ENCODE measurements around the gene PLA2G2F. TPM values are rescaled to one million over a fixed set of nuclear protein-coding genes. Genes with fewer than 3 reads are reported as not detected.

Gene PLA2G2F
- total RNA-seq, 1 experiment from 2014 or later, result not detected

DNA sequence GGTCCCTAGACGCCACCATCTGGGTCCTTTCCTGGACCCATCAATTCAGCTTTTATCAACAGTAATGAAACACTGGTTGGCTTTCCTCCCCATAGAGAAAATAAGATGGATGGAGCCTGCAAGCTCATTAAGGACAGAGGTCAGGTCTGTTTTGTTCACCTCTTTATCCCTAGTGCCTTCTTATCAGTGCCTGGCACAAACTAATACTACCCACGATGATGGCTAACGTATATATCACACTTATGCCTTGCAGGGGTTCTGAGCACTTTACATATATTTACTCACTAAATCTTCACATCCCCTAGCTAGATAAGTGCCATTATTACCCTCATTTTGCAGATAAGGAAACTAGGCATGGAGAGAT, 41.7 kb downstream of the PLA2G2F start:
- Histone ChIP-seq H3K4me1 (ENCODE audit: insufficient read depth, low read length, poor library complexity, severe bottlenecking) (no peaks in the 10 kb centered on the region), H3K4me3 (ENCODE audit: low read depth, low read length, poor library complexity, severe bottlenecking) (no peak overlapping the region), H3K36me3 (ENCODE audit: insufficient read depth, low read length, poor library complexity, severe bottlenecking) (no peaks in the 10 kb centered on the region), H3K9me3 (ENCODE audit: low read depth, low read length, poor library complexity, severe bottlenecking) (no peaks in the 10 kb centered on the region), H3K27ac (ENCODE audit: low read depth, low read length, poor library complexity, severe bottlenecking) (no peak overlapping the region), H3K27me3 (replicated peaks; ENCODE audit: insufficient read depth, low read depth, low read length, poor library complexity) (peaks cover 42% of the 10 kb centered on the region)
- ChIA-PET CTCF (no interaction called here), POLR2A (ENCODE audit: low non-redundant PET) (no interaction called here)
- intact Hi-C loops (cut with micrococcal nuclease; ENCODE audit: unreplicated experiment), result no loop called here
- no peak for DNase-seq (ENCODE audit: low spot score)
- no TSS peak for BruUV-seq (replicated peaks)
- no peak for TF ChIP-seq EZH2 (IDR thresholded peaks at IDR 0.05; ENCODE audit: borderline replicate concordance, low read depth, low read length, poor library complexity, severe bottlenecking)
- TF ChIP-seq, protein P1, sequence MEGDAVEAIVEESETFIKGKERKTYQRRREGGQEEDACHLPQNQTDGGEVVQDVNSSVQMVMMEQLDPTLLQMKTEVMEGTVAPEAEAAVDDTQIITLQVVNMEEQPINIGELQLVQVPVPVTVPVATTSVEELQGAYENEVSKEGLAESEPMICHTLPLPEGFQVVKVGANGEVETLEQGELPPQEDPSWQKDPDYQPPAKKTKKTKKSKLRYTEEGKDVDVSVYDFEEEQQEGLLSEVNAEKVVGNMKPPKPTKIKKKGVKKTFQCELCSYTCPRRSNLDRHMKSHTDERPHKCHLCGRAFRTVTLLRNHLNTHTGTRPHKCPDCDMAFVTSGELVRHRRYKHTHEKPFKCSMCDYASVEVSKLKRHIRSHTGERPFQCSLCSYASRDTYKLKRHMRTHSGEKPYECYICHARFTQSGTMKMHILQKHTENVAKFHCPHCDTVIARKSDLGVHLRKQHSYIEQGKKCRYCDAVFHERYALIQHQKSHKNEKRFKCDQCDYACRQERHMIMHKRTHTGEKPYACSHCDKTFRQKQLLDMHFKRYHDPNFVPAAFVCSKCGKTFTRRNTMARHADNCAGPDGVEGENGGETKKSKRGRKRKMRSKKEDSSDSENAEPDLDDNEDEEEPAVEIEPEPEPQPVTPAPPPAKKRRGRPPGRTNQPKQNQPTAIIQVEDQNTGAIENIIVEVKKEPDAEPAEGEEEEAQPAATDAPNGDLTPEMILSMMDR (conservative IDR thresholded peaks at IDR 0.05; ENCODE audit: low read depth, low read length), result no peak

DNA sequence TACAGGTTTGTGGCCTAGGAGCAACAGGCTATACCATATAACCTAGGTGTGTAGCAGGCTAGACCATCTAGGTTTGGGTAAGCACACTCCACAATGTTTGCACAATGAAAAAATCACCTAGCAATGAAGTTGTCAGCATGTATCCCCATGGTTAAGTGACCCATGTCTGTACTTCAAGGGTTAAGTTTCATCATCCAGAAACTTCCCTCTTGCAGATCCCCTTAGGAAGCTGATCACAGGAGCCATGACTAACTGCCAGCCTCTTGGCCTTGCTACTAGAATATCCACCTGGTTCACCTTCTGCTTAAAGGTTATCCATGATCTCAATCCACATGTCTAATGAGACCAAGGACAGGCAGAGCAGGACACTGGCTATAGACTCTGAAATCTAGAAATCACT, 43.3 kb downstream of the PLA2G2F start:
- ChIA-PET CTCF (no interaction called here), POLR2A (ENCODE audit: low non-redundant PET) (no interaction called here)
- H3K27ac ChIP-seq (ENCODE audit: low read depth, low read length, poor library complexity, severe bottlenecking), result no peak overlapping the region
- BruUV-seq (replicated peaks), result no TSS peak
- H3K4me1 ChIP-seq (ENCODE audit: insufficient read depth, low read length, poor library complexity, severe bottlenecking), result no peaks in the 10 kb centered on the region
- no peak for DNase-seq (ENCODE audit: low spot score)
- no peak overlapping the region for H3K4me3 ChIP-seq (ENCODE audit: low read depth, low read length, poor library complexity, severe bottlenecking)
- no peak for TF ChIP-seq EZH2 (IDR thresholded peaks at IDR 0.05; ENCODE audit: borderline replicate concordance, low read depth, low read length, poor library complexity, severe bottlenecking)
- TF ChIP-seq, protein P1 (conservative IDR thresholded peaks at IDR 0.05; ENCODE audit: low read depth, low read length), result no peak
- no peaks in the 10 kb centered on the region for H3K9me3 ChIP-seq (ENCODE audit: low read depth, low read length, poor library complexity, severe bottlenecking)
- no peaks in the 10 kb centered on the region for H3K36me3 ChIP-seq (ENCODE audit: insufficient read depth, low read length, poor library complexity, severe bottlenecking)
- H3K27me3 ChIP-seq (replicated peaks; ENCODE audit: insufficient read depth, low read depth, low read length, poor library complexity), result peaks cover 53% of the 10 kb centered on the region
- intact Hi-C loops (cut with micrococcal nuclease; ENCODE audit: unreplicated experiment), result no loop called here

DNA sequence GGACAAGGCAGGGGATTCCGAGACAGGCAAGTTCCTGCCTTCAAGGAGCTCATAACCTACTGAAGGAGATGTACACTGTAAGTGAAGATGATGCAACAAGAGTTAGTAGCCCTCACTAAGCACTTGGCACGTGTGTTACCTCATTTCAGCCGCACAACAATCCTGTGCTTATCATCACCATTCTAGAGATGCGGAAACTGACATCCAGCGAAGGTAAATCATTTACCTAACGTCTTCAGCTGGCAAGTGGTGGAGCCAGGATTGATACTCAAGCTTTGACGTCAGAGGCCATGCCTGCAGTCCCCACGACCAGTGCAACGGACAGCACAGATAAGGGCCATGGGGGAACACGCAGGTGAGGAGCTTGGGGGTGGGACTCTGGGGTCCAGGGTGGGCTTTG, 43.9 kb downstream of the PLA2G2F start:
- POLR2A ChIA-PET (ENCODE audit: low non-redundant PET), result no interaction called here
- Histone ChIP-seq H3K4me3 (ENCODE audit: low read depth, low read length, poor library complexity, severe bottlenecking) (no peak overlapping the region), H3K4me1 (ENCODE audit: insufficient read depth, low read length, poor library complexity, severe bottlenecking) (no peaks in the 10 kb centered on the region), H3K36me3 (ENCODE audit: insufficient read depth, low read length, poor library complexity, severe bottlenecking) (no peaks in the 10 kb centered on the region), H3K9me3 (ENCODE audit: low read depth, low read length, poor library complexity, severe bottlenecking) (no peaks in the 10 kb centered on the region), H3K27me3 (replicated peaks; ENCODE audit: insufficient read depth, low read depth, low read length, poor library complexity) (peaks cover 53% of the 10 kb centered on the region), H3K27ac (ENCODE audit: low read depth, low read length, poor library complexity, severe bottlenecking) (no peak overlapping the region)
- CTCF ChIA-PET, result no interaction called here
- no peak for TF ChIP-seq EZH2 (IDR thresholded peaks at IDR 0.05; ENCODE audit: borderline replicate concordance, low read depth, low read length, poor library complexity, severe bottlenecking)
- TF ChIP-seq, protein P1 (conservative IDR thresholded peaks at IDR 0.05; ENCODE audit: low read depth, low read length), result no peak
- BruUV-seq (replicated peaks), result no TSS peak
- intact Hi-C loops (cut with micrococcal nuclease; ENCODE audit: unreplicated experiment), result no loop called here
- DNase-seq (ENCODE audit: low spot score), result no peak
